ENCODE results near the gene PLLP.

PLLP gene

DNA sequence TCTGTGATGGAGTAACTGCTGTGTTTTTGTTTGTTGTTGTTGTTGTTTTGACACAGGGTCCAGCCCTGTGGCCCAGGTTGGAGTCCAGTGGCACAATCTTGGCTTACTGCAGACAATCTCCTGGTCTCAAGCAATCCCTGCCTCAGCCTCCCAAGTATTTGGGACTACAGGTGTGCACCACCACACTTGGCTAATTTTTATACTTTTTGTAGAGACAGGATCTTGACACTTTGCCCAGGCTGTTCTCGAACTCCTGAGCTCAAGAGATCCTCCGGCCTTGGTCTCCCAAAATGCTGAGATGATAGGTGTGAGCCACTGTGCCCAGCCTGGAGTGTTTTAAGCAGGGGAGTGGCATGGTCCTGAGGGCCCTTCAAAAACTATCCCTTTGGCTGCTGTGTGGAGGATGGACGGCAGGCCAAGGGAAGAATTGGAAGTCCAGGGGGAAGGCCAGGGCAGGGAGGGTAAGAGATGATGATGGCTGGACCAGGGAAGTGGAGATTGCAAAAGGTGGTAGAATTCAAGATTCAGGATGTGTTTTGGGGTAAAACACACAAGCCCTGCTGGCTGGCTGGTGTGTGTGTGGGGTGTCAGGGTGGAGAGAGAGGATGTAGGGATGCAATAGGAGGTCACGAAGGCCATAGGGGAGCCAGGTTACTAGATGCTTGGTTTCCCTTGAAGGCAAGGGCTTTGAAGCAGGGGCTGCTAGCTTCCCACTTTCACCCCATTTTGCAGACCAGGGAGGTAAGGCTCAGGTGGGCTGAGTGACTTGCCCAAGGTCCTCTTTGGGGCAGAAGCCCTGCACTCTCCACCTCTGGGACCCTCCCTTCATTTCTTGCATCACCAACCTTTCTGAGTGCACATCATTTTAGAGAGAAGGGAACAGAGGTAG lies 18.8 kb upstream of the PLLP start:
- Histone ChIP-seq H3K4me3 (ENCODE audit: low read length) (no peak overlapping the region), H3K36me3 (ENCODE audit: control insufficient read depth, insufficient read depth, low read length) (no peaks in the 10 kb centered on the region), H3K27me3 (ENCODE audit: control insufficient read depth, insufficient read depth, low read length) (no peaks in the 10 kb centered on the region), H3K4me1 (ENCODE audit: control insufficient read depth, insufficient read depth, low read length) (peaks cover 2% of the 10 kb centered on the region; the same call in 1 of the 2 replicates), H3K27ac (ENCODE audit: low read length) (no peak overlapping the region), H3K9me3 (ENCODE audit: control insufficient read depth, insufficient read depth, low read length) (no peaks in the 10 kb centered on the region)
- no peak for DNase-seq (ENCODE audit: low read depth, low spot score)
- no CpG with 5 or more reads among the region's 4 CpGs for WGBS (ENCODE audit: insufficient coverage, insufficient read length)

DNA sequence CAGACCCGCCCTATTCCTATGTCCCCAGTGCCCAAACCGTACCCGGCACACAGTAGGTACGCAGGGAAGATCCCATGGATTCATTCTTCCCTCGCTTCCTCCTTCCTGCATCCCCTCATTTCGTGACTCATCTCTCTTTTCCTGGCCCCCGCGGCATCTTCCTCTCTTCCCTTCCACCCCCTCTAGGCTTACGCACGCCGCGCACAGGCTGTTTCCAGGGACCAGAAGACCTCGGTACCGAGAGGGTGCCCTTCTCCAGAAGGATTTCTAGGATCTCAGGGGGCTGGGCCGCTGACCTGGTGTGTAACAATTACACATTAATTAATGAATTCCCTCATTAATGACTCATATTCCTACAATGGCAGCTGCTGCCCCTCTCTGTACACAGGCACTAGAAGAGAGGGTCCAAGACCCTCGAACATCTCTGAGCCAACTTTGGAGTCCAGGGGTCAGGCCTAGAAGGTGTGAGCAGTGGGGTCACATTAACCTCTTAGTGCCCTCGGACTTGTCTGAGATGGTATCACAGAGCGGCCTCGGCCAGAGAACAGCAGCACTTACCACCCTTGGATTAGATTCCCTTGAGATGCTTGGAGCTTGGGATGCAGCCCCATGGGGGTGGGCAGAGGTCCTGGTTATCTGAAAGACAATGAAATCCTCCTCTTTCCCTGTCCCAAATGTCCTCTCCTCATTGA lies 16.8 kb upstream of the PLLP start:
- Histone ChIP-seq H3K9me3 (ENCODE audit: control insufficient read depth, insufficient read depth, low read length) (no peaks in the 10 kb centered on the region), H3K36me3 (ENCODE audit: control insufficient read depth, insufficient read depth, low read length) (no peaks in the 10 kb centered on the region), H3K4me1 (ENCODE audit: control insufficient read depth, insufficient read depth, low read length) (peaks cover 2% of the 10 kb centered on the region; the same call in 1 of the 2 replicates), H3K27ac (ENCODE audit: low read length) (no peak overlapping the region), H3K4me3 (ENCODE audit: low read length) (peak overlapping the region; percentile 79; the same call in 1 of the 2 replicates), H3K27me3 (ENCODE audit: control insufficient read depth, insufficient read depth, low read length) (no peaks in the 10 kb centered on the region)
- no CpG with 5 or more reads among the region's 19 CpGs for WGBS (ENCODE audit: insufficient coverage, insufficient read length)
- no peak for DNase-seq (ENCODE audit: low read depth, low spot score)

DNA sequence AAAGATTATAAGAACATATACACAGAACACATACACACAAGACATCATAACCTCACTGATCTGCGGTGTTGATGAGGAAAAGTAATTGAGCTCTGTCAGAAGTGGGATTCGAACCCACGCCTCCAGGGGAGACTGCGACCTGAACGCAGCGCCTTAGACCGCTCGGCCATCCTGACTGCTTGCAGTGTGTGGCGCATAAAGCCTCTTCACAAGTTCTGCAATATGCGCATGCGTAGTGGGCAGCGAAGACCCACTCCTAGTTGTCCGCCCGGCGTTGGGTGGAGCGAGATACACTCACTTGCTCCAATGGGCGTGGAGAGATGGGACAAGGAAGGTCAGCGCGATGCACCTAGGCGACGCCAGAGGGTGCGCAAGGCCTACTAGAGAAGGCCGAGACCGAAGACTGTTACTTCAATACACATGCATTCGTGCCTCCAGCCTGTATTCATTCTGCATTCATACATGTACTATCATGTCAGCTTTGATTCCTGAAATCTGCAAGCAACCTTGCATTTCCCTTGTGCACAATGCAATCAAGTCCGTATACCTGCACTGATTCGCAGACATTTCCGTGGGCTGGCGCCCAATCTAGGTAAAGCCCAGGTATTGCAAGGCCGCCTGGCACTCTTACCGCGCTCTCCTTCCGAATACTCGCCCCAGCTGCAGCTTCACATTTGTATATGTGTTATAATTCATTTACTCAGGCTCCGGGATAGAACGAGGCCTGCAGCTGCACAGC lies 16.1 kb upstream of the PLLP start:
- WGBS (ENCODE audit: insufficient coverage, insufficient read length) = no CpG with 5 or more reads among the region's 36 CpGs

DNA sequence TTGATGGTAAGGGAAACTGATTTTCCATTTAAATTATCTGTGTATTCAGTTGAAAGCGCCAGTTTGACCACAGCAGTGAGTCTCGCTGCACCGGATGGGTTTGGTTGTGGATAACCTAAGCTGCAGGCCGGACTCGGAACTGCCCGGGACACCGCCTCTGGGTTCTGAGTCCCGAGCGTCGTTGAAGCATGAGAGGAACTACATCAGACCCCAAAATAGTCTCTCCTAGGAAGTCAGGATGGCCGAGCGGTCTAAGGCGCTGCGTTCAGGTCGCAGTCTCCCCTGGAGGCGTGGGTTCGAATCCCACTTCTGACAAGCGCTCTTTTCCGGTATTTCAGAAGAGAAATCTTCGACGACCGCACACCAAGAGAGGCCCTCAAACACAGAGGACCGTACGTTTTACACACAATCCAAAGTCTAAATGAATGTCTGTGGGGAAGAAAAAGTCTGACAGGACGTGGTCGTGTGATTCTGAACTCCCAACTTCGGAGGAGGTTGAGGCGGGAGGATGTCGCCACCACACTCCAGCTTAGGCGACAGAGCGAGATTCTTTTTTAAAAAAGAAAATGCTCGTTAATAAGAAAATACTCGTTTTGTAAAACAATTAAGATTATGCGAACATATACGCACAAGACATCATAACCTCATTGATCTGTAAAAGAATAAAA lies 15.4 kb upstream of the PLLP start:
- no peaks in the 10 kb centered on the region for H3K36me3 ChIP-seq (ENCODE audit: control insufficient read depth, insufficient read depth, low read length)
- H3K9me3 ChIP-seq (ENCODE audit: control insufficient read depth, insufficient read depth, low read length) = no peaks in the 10 kb centered on the region
- H3K4me3 ChIP-seq (ENCODE audit: low read length) = peak overlapping the region; percentile 67; the same call in 1 of the 2 replicates
- DNase-seq (ENCODE audit: low read depth, low spot score) = peak; percentile 82
- no CpG with 5 or more reads among the region's 35 CpGs for WGBS (ENCODE audit: insufficient coverage, insufficient read length)
- H3K27me3 ChIP-seq (ENCODE audit: control insufficient read depth, insufficient read depth, low read length) = no peaks in the 10 kb centered on the region
- H3K4me1 ChIP-seq (ENCODE audit: control insufficient read depth, insufficient read depth, low read length) = peaks cover 2% of the 10 kb centered on the region; the same call in 1 of the 2 replicates
- no peak overlapping the region for H3K27ac ChIP-seq (ENCODE audit: low read length)

More for the DNA sequence above, 16.1 kb upstream of the PLLP start:
- peaks cover 2% of the 10 kb centered on the region; the same call in 1 of the 2 replicates for H3K4me1 ChIP-seq (ENCODE audit: control insufficient read depth, insufficient read depth, low read length)
- no peaks in the 10 kb centered on the region for H3K36me3 ChIP-seq (ENCODE audit: control insufficient read depth, insufficient read depth, low read length)
- no peaks in the 10 kb centered on the region for H3K9me3 ChIP-seq (ENCODE audit: control insufficient read depth, insufficient read depth, low read length)
- H3K27me3 ChIP-seq (ENCODE audit: control insufficient read depth, insufficient read depth, low read length) = no peaks in the 10 kb centered on the region
- no peak overlapping the region for H3K27ac ChIP-seq (ENCODE audit: low read length)
- peak; percentile 96 for DNase-seq (ENCODE audit: low read depth, low spot score)
- peak overlapping the region; percentile 79; the same call in 1 of the 2 replicates for H3K4me3 ChIP-seq (ENCODE audit: low read length)

DNA sequence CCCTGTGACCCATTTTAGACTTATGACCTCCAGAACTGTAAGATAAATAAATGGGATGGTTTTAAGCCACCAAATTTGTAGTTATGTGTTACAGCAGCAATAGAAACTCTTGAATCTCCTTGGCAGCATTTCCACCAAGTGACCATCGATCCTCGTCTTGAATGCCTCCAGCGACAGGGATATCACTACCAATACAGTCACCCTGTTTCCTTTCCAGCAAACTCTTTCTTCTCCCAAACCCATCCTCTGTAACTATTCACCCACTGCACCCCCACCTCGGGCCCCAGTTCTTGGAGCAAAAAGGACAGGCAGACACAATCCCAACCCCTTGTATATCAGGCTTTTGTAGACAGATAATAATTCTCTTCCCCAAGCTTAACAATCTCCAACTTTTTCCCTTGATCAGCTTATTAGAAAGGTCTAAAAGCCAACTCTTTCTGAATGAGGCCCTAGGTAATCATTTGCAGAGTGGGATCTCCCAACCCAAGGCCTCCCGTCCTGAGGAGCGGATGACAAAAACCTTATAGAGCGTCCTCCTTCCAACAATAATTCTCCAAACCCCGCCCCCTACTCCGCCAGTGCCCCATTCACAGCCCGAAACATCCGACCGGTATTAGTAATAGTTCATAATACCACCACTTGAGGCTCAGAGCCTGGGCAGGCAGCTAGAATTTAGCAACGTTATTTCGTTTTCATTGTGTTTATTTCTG lies 14.7 kb upstream of the PLLP start:
- no peaks in the 10 kb centered on the region for H3K36me3 ChIP-seq (ENCODE audit: control insufficient read depth, insufficient read depth, low read length)
- no peak for DNase-seq (ENCODE audit: low read depth, low spot score)
- peak overlapping the region; percentile 67; the same call in 1 of the 2 replicates for H3K4me3 ChIP-seq (ENCODE audit: low read length)
- no peaks in the 10 kb centered on the region for H3K9me3 ChIP-seq (ENCODE audit: control insufficient read depth, insufficient read depth, low read length)
- no peaks in the 10 kb centered on the region for H3K27me3 ChIP-seq (ENCODE audit: control insufficient read depth, insufficient read depth, low read length)
- H3K27ac ChIP-seq (ENCODE audit: low read length) = no peak overlapping the region
- H3K4me1 ChIP-seq (ENCODE audit: control insufficient read depth, insufficient read depth, low read length) = peaks cover 2% of the 10 kb centered on the region; the same call in 1 of the 2 replicates
- WGBS (ENCODE audit: insufficient coverage, insufficient read length) = no CpG with 5 or more reads among the region's 14 CpGs

DNA sequence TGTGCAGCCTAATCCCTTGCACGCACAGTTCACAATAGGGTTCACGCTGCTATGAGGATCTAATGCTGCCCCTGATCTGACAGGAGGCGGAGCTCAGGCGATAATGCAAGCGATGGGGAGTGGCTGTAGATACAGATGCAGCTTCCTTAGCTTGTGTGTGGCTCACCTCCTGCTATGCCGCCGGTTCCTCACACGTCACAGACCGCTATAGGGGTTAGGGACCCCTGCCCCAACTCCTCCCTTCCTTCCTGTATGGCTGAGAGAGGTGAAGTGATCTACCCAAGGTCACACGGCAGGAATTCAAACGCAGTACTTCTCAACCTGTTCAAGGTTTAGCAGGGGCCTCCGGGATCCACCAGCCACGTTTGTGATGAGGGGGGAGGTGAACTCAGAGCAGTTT lies 13.4 kb upstream of the PLLP start:
- no peaks in the 10 kb centered on the region for H3K27me3 ChIP-seq (ENCODE audit: control insufficient read depth, insufficient read depth, low read length)
- H3K36me3 ChIP-seq (ENCODE audit: control insufficient read depth, insufficient read depth, low read length) = no peaks in the 10 kb centered on the region
- H3K27ac ChIP-seq (ENCODE audit: low read length) = no peak overlapping the region
- no peak for DNase-seq (ENCODE audit: low read depth, low spot score)
- H3K4me1 ChIP-seq (ENCODE audit: control insufficient read depth, insufficient read depth, low read length) = peaks cover 2% of the 10 kb centered on the region; the same call in 1 of the 2 replicates
- WGBS (ENCODE audit: insufficient coverage, insufficient read length) = no CpG with 5 or more reads among the region's 13 CpGs
- H3K4me3 ChIP-seq (ENCODE audit: low read length) = no peak overlapping the region
- no peaks in the 10 kb centered on the region for H3K9me3 ChIP-seq (ENCODE audit: control insufficient read depth, insufficient read depth, low read length)

DNA sequence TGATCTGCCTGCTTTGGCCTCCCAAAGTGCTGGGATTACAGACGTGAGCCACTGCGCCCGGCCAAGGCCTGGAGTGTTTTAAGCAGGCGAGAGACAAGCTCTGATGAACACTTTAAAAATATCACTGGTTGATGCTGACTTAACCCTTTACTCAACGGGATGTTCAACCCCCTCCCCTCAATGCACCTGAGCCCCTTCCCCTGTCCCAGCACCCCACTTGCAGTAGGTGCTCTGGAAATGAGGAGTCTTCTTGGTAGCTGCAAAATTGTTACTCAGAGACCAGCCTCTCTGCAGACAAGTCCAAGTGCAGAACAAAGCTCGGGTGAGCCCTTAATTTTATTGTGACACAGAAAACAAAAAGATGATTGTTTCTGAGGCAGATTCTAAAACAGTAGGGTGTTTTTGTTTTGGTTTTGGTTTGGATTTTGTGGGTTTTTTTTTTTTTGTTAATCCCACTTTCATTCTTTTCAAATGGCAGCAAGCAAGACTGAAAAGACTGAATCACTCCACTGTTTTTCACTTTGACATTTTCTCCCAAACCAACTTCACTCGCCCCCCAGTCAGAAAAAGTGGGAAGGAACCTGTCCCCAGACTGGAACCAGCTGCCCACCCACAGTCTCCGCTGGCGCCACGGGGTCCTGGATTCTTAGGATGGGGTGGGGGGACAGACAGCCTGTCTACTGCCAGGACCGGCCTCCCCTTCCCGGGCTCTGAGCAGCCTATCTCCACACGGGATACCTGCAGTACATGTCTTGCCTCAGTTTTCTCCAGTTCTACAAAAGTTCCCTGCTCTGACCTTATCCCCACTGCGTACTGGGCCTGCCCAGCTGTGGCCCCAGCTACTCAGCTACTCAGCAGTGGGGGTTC lies 5.2 kb upstream of the PLLP start:
- Histone ChIP-seq H3K4me1 (ENCODE audit: control insufficient read depth, insufficient read depth, low read length) (no peaks in the 10 kb centered on the region), H3K36me3 (ENCODE audit: control insufficient read depth, insufficient read depth, low read length) (no peaks in the 10 kb centered on the region), H3K9me3 (ENCODE audit: control insufficient read depth, insufficient read depth, low read length) (no peaks in the 10 kb centered on the region), H3K27ac (ENCODE audit: low read length) (no peak overlapping the region), H3K4me3 (ENCODE audit: low read length) (no peak overlapping the region), H3K27me3 (ENCODE audit: control insufficient read depth, insufficient read depth, low read length) (no peaks in the 10 kb centered on the region)
- no peak for DNase-seq (ENCODE audit: low read depth, low spot score)
- WGBS (ENCODE audit: insufficient coverage, insufficient read length) = no CpG with 5 or more reads among the region's 14 CpGs

DNA sequence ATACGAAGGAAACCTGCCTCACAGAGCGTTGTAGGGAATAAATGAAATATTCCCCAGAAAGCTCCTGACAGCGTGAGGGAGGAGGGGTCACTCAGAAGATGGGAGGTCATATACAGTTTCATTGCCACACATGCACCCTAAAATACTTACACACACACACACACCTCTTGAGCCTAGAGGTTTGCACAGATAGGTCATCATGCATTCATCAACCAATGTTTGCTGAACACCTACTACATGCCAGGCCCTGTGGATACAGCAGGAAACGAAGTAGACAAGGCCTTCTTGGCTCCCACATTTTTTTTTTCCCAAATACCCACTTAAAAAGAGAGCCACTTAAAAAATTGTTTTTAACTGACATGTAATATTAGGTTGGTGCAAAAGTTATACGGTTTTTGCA lies 907 bp upstream of the PLLP start:
- no CpG with 5 or more reads among the region's 5 CpGs for WGBS (ENCODE audit: insufficient coverage, insufficient read length)
- Histone ChIP-seq H3K4me1 (ENCODE audit: control insufficient read depth, insufficient read depth, low read length) (no peaks in the 10 kb centered on the region; the same call in 1 of the 2 replicates), H3K27ac (ENCODE audit: low read length) (no peak overlapping the region), H3K27me3 (ENCODE audit: control insufficient read depth, insufficient read depth, low read length) (peaks cover 13% of the 10 kb centered on the region; the same call in 1 of the 2 replicates), H3K36me3 (ENCODE audit: control insufficient read depth, insufficient read depth, low read length) (no peaks in the 10 kb centered on the region), H3K9me3 (ENCODE audit: control insufficient read depth, insufficient read depth, low read length) (no peaks in the 10 kb centered on the region), H3K4me3 (ENCODE audit: low read length) (peak overlapping the region; percentile 79; the same call in 1 of the 2 replicates)
- no peak for DNase-seq (ENCODE audit: low read depth, low spot score)

DNA sequence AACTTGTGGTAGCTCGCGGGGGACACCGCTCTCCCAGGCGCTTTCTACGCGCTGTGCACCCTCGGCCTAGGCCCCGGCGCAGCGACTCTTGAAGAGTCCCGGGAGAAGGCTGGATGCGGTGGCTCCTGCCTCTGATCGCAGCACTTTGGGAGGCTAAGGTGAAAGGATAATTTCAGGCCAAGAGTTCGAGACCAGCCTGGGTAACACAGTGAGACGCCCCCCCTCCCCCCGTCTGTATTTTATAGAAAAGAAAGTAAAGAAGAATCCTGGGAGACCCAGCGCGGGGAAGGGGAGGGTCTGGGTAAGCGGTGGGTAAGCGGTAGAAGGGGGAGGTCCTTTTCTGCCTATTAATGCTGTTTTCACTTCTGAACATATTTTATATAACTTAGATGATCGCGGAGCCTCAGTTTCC lies 486 bp upstream of the PLLP start:
- WGBS (ENCODE audit: insufficient coverage, insufficient read length) = no CpG with 5 or more reads among the region's 22 CpGs
- no peak for DNase-seq (ENCODE audit: low read depth, low spot score)
- H3K27ac ChIP-seq (ENCODE audit: low read length) = no peak overlapping the region

More for the DNA sequence above, 486 bp upstream of the PLLP start:
- peaks cover 13% of the 10 kb centered on the region; the same call in 1 of the 2 replicates for H3K27me3 ChIP-seq (ENCODE audit: control insufficient read depth, insufficient read depth, low read length)
- H3K4me3 ChIP-seq (ENCODE audit: low read length) = peak overlapping the region; percentile 79
- H3K36me3 ChIP-seq (ENCODE audit: control insufficient read depth, insufficient read depth, low read length) = no peaks in the 10 kb centered on the region
- H3K9me3 ChIP-seq (ENCODE audit: control insufficient read depth, insufficient read depth, low read length) = no peaks in the 10 kb centered on the region
- no peaks in the 10 kb centered on the region; the same call in 1 of the 2 replicates for H3K4me1 ChIP-seq (ENCODE audit: control insufficient read depth, insufficient read depth, low read length)

Data from iPS DF 6.9 (cell line).